Fibroblast of the conjunctiva (primary cell): Measurements from ENCODE around the gene HGFAC.
A peak's percentile ranks its signal among the peaks of the same experiment; 100 is the strongest.

Experiments
- DNase-seq: peaks from one replicate; pipeline ENCODE4 v3.0.0-alpha.2; 2010; ENCODE audit warnings: low read depth

HGFAC gene

GRCh38 chr4:3462790-3463415 is 21.1 kb downstream of the HGFAC start, which contains the start of gene DOK7:
Gene DOK7, plus strand, starts transcription at chr4:3463306. Its CDS starts 70 bp downstream, at chr4:3463376.
- DNase-seq: no peak

DNA sequence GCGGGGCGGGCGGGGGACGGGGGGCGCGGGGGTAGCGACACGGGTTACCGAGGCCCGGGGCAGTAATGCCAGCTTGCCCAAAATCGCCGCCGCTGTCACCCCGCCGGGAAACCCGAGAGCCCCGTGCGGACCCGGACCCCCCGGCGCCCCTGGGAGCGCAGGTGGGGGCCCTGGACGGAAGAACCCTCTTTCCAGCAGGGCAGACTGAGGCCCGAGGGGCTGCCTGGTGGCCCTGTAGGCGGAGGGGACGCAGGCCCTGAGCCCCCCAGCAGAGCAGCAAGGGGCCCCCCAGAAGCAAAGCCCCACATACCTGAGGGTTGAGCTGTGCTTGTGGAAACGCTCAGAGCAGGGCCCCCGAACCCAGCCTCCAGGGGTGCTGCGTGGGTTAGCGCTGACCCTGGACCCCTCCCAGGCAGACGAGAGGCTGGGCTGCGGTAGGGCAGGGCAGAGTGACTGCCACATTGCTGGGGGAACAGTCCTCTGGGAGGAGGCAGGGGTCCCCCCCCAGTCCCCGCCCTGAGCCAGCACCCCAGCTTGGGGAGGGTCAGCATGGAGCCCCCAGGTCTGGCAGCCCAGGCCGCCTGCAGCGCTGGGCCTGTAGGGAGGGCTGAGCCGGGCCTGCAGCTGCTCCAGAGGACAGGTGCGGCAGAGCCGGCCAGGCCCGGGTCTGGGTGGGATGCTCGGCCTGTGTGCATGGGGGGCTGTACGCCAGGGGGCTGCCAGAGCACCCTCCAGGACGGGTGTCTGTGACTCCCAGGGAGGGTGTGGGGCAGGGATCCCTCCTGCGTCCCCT is 22.0 kb downstream of the HGFAC start:
- DNase-seq: no peak

- no peak for DNase-seq
These were observed 22.7 kb downstream of the HGFAC start for GRCh38 chr4:3464349-3464905.

DNA sequence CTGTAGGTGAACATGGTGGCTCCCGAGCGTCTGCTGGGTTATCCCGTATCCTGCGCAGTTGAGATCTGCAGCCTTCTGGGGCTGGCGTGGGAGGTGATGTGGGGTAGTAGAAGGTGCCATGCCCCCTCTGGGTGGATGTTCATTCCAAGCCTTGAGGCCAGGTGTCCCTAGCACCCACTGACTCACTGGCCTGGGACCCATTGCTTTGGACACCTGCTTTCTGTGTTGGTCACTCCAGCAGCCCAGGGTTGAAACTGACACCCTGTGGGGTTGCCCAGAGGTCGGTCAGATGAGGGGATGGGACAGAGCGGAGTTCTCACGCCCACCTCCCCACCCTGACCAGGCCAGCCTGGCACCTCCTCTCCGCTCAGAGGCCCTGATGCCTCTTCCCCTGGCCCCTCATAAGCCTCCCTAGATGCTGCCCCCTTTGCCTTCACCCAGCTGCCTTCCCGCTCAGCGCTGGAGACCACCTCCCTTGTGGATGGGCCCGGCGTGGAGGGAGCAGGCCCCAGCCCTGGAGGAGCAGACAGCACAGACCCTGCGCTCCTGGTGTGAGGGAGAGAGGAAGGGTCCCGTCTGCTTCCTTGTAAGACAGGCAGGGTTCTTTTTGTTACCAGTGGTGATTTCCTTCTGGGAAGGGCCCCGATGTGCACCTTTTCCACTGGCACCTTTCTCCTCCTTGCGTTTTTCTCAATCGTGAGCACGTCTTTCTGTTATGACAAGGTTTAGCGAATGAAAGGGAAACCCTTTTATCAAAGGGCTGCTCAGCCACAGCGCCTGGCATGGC is 23.3 kb downstream of the HGFAC start:
- no peak for DNase-seq

GRCh38 chr4:3465698-3466671 is 24.2 kb downstream of the HGFAC start:
- DNase-seq: no peak

DNA sequence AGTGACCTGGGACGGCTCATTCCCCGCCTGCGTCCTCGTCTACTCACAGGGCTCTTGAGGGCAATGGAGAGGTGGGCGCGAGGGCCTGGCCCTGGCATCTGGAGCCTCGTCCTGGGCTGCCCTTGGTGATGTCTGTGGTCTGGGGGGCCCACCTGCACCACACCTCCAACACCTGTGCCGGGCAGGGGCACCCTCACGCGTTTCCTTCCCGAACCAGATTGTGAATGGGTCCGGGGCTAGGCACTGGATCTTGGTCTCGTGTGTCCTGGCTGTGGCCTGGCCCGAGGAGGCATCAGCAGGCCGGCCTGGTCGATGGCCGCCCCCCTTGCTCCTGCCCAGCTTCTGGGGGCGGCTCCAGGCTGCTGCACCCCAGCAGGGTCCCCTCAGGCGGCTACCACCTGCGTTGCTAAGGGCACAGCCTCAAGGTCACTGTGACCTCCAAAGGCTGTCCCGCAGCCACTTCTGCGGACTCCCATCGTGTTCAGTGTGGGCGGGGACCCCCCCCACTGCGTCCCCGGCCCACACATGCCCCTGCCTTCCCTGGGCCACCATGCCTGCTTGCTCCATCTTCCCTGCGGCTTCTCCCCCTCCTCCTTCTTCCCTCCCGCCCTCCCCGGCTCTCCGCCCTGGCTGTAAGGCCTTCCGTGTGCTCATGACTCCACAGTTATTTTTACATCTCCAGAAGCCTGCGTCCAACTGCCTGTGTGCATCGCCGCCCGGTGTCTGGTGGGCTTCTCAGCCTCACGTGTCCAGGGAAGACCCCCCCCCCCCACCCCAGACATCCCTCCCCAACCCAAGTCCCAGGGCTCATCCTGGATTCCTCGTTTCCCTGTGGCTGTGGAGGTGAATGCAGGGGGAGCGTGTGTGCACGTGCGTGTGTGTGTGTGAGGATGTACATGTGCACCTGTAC is 25.2 kb downstream of the HGFAC start:
- no peak for DNase-seq

DNA sequence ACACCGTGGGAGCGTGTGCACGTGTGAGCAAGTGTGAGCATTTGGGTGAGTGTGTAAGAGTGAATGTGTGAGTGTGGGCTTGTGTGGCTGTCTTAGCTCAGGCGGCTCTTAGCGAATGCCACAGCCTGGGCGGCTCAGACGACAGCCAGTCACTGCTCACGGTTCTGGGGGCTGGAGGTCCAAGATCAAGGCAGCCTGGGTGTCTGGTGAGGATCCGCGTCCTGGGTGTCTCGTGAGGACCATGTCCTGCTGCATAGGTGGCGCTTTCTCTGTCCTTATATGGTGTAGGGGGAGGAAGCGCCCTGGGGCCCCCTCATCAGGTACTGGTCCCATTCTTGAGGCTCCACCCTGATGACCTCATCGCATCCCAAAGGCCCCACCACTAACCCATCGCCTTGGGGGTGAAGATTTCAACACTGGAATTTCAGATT is 25.8 kb downstream of the HGFAC start:
- DNase-seq: no peak

GRCh38 chr4:3468154-3468553 is 26.4 kb downstream of the HGFAC start:
- no peak for DNase-seq

GRCh38 chr4:3468804-3469203 is 27.0 kb downstream of the HGFAC start:
- DNase-seq: no peak

- no peak for DNase-seq
These were observed 27.8 kb downstream of the HGFAC start for GRCh38 chr4:3469386-3470243.

GRCh38 chr4:3470244-3471097 is 28.7 kb downstream of the HGFAC start:
- DNase-seq: peak; percentile 5

DNA sequence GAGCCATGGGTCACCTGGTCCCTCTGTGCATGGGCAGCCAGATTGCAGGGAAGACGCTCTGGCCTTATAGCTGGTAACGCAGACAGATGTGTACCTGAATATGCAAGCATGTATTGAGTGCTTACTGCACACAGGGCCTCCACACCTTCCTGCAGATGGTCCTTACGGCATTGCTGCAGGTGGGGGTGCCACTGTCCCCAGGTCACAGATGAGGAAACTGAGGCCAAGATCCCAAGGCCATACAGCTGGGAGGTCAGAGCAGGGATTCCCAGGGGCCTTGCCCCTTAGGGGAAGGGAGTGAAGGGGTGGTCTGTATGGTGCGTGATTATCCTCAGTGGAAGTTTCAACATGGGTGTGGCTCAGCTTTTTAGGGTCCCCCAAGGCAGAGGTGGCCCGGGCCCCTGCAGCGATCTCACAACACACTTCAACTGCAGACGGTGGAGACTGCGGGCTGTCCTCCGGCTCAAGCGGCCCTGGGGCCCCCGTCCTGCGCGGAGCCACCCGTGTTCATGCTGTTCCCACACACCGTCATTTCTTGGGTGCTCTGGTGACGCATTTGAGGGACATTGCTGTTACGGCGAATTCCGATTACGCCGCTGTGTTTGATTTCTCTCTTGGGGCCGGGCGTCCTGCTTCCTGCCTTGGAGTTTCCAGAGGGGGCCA is 29.5 kb downstream of the HGFAC start:
- no peak for DNase-seq

GRCh38 chr4:3471886-3472285 is 30.1 kb downstream of the HGFAC start:
- no peak for DNase-seq

- DNase-seq: no peak
These were observed 30.8 kb downstream of the HGFAC start for GRCh38 chr4:3472411-3473141.

- DNase-seq: no peak
These were observed 31.6 kb downstream of the HGFAC start for GRCh38 chr4:3473181-3473950.
